ENCODE results near the gene IGDCC3.

DNA sequence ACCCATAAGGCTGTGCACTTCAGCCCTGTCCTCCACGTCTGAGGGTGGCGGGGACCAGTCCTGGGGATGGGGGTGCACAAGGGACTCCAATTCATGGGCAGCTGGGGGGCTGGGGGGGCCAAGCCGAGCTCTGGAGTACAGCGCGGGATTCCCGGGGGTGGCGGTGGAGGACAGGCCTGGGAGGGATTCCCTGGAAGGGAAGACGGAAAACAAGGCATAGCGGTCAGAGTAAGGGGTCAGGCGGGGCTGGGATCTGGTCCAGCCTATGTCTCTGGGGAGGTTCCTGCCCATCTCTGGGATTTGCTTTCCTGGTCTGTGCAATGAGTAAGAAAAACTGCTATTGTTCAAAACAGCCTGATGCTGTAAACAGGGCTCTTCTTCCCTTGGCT is 8.1 kb upstream of the IGDCC3 start:
- TF ChIP-seq, protein P1, sequence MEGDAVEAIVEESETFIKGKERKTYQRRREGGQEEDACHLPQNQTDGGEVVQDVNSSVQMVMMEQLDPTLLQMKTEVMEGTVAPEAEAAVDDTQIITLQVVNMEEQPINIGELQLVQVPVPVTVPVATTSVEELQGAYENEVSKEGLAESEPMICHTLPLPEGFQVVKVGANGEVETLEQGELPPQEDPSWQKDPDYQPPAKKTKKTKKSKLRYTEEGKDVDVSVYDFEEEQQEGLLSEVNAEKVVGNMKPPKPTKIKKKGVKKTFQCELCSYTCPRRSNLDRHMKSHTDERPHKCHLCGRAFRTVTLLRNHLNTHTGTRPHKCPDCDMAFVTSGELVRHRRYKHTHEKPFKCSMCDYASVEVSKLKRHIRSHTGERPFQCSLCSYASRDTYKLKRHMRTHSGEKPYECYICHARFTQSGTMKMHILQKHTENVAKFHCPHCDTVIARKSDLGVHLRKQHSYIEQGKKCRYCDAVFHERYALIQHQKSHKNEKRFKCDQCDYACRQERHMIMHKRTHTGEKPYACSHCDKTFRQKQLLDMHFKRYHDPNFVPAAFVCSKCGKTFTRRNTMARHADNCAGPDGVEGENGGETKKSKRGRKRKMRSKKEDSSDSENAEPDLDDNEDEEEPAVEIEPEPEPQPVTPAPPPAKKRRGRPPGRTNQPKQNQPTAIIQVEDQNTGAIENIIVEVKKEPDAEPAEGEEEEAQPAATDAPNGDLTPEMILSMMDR (IDR thresholded peaks at IDR 0.05), result no peak
- no peak for TF ChIP-seq POLR2A (IDR thresholded peaks at IDR 0.05)

Data from uterus (tissue), 2 donors.